ENCODE data around the gene ILDR1.

DNA sequence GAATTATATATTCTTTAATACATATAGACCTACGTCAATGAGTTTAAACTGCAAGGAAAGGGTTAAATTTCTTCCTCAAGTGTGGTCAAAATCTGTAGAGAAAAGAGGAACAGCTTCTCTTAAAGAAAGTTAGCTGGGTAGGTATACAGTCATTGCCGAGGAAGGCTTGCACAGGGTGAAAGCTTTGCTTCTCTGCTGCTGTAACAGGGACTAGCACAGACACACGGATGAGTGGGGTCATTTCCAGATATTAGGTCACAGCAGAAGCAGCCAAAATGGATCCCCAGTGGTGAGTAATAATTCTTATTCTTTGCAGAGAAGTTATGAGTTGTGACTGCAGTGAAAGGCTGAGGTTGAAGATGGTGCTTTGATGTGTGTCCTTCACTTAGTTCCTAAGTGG is 33.2 kb upstream of the ILDR1 start, which contains the start of gene CD86:
- TF ChIP-seq POLR2AphosphoS5 (IDR thresholded peaks at IDR 0.05; ENCODE audit: low read depth, low read length), result no peak
- no peak for TF ChIP-seq TAF1 (IDR thresholded peaks at IDR 0.05; ENCODE audit: borderline replicate concordance, insufficient read depth, low read length)
- TF ChIP-seq REST (IDR thresholded peaks at IDR 0.05; ENCODE audit: insufficient read depth in 1 of 2, low read depth in 2 of 2, low read length in 2 of 2), result no peak

All from PFSK-1 (cell line).